ENCODE results near the gene TEX55. TPM values are rescaled to one million over a fixed set of nuclear protein-coding genes. Genes with fewer than 3 reads are reported as not detected.

Gene TEX55
- total RNA-seq, 4 donors from 2014 or later = not detected

DNA sequence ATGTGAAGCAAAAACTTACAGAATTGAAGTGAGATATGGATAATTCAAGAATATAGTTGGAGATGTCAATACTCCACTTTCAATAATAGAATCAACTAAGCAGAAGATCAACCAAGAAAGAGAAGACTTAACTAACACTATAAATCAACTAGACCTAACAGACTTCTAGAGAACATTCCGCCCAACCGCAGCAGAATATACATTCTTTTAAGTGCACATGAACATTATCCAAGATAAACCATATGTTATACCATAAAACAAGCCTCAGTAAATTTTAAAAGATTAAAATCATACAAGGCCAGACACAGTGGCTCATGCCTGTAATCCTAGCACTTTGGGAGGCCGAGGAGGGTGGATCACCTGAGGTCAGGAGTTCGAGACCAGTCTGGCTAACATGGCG, 5.5 kb upstream of the TEX55 start:
- Histone ChIP-seq H3K4me3 (no peak overlapping the region), H3K27me3 (no peaks in the 10 kb centered on the region), H3K4me1 (no peaks in the 10 kb centered on the region), H3K9me3 (no peaks in the 10 kb centered on the region), H3K36me3 (no peaks in the 10 kb centered on the region), H3K27ac (no peak overlapping the region)
- DNase-seq (ENCODE audit: low spot score in 2 of 2) = no peak
- WGBS, 2 donors = 90 to 95% methylated on average over 5 of the region's 5 CpGs
- TF ChIP-seq EP300 (IDR thresholded peaks at IDR 0.05) = no peak
- TF ChIP-seq POLR2A (IDR thresholded peaks at IDR 0.05) = no peak

GRCh38 chr3:119145128-119145499, 851 bp upstream of the TEX55 start:
- no peak for TF ChIP-seq POLR2A (IDR thresholded peaks at IDR 0.05)
- TF ChIP-seq, protein P1, sequence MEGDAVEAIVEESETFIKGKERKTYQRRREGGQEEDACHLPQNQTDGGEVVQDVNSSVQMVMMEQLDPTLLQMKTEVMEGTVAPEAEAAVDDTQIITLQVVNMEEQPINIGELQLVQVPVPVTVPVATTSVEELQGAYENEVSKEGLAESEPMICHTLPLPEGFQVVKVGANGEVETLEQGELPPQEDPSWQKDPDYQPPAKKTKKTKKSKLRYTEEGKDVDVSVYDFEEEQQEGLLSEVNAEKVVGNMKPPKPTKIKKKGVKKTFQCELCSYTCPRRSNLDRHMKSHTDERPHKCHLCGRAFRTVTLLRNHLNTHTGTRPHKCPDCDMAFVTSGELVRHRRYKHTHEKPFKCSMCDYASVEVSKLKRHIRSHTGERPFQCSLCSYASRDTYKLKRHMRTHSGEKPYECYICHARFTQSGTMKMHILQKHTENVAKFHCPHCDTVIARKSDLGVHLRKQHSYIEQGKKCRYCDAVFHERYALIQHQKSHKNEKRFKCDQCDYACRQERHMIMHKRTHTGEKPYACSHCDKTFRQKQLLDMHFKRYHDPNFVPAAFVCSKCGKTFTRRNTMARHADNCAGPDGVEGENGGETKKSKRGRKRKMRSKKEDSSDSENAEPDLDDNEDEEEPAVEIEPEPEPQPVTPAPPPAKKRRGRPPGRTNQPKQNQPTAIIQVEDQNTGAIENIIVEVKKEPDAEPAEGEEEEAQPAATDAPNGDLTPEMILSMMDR (IDR thresholded peaks at IDR 0.05) = no peak
- no peak for TF ChIP-seq EP300 (IDR thresholded peaks at IDR 0.05)
- H3K27ac ChIP-seq = no peak overlapping the region
- no peak for DNase-seq (ENCODE audit: low spot score in 2 of 2)

DNA sequence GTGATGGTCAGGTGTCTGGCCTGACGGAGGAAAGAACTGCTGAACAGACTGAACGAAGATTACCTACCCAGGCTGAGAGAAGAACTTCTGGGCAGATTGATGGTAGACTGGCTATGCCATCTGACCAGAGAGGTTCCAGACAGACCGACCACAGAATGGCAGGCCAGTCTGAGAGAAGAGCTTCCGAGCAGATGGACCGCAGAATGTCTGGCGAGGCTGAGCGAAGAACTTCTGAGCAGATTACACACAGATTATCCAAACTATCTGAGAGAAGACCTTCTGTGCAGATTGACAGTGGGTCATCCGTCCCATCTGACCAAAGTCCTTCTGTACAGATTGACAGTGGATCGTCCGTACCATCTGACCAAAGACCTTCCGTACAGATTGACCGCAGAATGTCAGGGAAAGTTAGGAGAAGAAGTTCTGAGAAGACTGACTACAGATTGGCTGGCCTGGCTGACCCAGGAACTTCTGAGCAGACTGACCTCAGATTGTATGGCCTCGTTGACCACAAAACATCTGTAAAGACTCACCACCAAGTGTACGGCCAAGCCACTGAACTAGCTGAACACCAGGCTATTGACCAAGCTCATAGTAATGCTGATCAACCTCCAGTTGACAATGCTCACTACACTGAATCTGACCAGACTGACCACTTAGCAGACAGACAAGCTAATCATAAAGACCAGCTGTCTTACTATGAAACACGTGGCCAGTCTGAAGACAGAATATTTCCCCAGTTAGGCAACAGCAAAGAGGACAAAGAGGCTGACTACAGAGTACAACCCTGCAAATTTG, 812 bp downstream of the TEX55 start:
- TF ChIP-seq POLR2A (IDR thresholded peaks at IDR 0.05) (no peak), EP300 (IDR thresholded peaks at IDR 0.05) (no peak)
- TF ChIP-seq, protein P1 (IDR thresholded peaks at IDR 0.05) = no peak
- no peaks in the 10 kb centered on the region for H3K27me3 ChIP-seq
- no peaks in the 10 kb centered on the region for H3K36me3 ChIP-seq
- no peaks in the 10 kb centered on the region for H3K4me1 ChIP-seq
- H3K4me3 ChIP-seq = no peak overlapping the region
- WGBS, 2 donors = 81 to 86% methylated on average over 15 of the region's 15 CpGs
- DNase-seq (ENCODE audit: low spot score in 2 of 2) = no peak
- no peak overlapping the region for H3K27ac ChIP-seq
- no peaks in the 10 kb centered on the region for H3K9me3 ChIP-seq

More at GRCh38 chr3:119145128-119145499, 851 bp upstream of the TEX55 start:
- no peaks in the 10 kb centered on the region for H3K9me3 ChIP-seq
- H3K4me1 ChIP-seq = no peaks in the 10 kb centered on the region
- H3K36me3 ChIP-seq = no peaks in the 10 kb centered on the region
- H3K27me3 ChIP-seq = no peaks in the 10 kb centered on the region
- no peak overlapping the region for H3K4me3 ChIP-seq

- Histone ChIP-seq H3K9me3 (no peaks in the 10 kb centered on the region), H3K27me3 (no peaks in the 10 kb centered on the region), H3K4me3 (no peak overlapping the region), H3K4me1 (no peaks in the 10 kb centered on the region), H3K36me3 (no peaks in the 10 kb centered on the region), H3K27ac (no peak overlapping the region)
- 43 to 44% methylated on average over 2 of the region's 2 CpGs for WGBS, 2 donors
- no peak for DNase-seq (ENCODE audit: low spot score in 2 of 2)
- TF ChIP-seq, protein P1 (IDR thresholded peaks at IDR 0.05) = no peak
- TF ChIP-seq POLR2A (IDR thresholded peaks at IDR 0.05) (no peak), EP300 (IDR thresholded peaks at IDR 0.05) (no peak)
Observed at GRCh38 chr3:119147494-119147893, 1.5 kb downstream of the TEX55 start.

DNA sequence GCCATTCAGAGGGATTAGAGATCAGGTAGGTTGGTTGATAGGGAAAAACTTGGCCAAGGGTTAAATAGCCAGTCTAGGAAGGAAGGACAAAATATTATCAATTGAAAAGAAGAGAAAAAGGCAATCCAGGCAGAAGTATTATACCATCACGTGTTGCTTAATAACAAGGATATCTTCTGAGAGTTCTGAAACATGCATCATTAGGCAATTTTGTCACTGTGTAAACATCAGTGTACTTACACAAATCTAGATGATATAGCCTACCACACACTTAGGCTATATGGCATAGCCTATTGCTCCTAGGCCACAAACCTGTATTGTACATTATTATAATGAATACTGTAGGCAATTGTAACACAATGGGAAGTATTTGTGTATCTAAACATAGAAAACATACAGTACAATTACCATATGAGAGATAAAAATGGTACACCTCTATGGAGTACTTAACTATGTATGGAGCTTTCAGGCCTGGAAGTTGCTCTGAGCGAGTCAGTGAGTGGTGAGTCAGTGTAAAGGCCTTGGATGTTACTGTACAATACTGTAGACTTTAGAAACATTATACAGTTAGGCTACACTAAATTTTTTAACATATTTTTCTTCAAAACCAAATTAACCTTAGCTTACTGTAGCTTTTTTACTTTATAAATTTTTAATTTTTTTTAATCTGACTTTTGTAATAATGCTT, 2.7 kb downstream of the TEX55 start:
- no peak for TF ChIP-seq POLR2A (IDR thresholded peaks at IDR 0.05)
- TF ChIP-seq, protein P1 (IDR thresholded peaks at IDR 0.05) = no peak
- no peak for TF ChIP-seq EP300 (IDR thresholded peaks at IDR 0.05)
- DNase-seq (ENCODE audit: low spot score in 2 of 2) = no peak
- H3K9me3 ChIP-seq = peaks cover 0 to 6% (median 0%) of the 10 kb centered on the region in 4 donors
- H3K27ac ChIP-seq = no peak overlapping the region
- H3K4me1 ChIP-seq = no peaks in the 10 kb centered on the region
- H3K36me3 ChIP-seq = no peaks in the 10 kb centered on the region
- no peaks in the 10 kb centered on the region for H3K27me3 ChIP-seq
- WGBS, 2 donors = 86 to 92% methylated on average over 2 of the region's 2 CpGs
- H3K4me3 ChIP-seq = no peak overlapping the region

Measured in tibial nerve (tissue), 4 donors.